OCI-LY7 (cell line): ENCODE data around the gene DOCK3.

Experiments
- CTCF ChIP-seq: fragments of 200-600 bp; sonication (generic); conservative IDR thresholded peaks from 2 replicates; pipeline ENCODE4 v1.5.1; 2014; ENCODE audit warnings: mild to moderate bottlenecking, antibody characterized with exemption, low read length, moderate library complexity, mixed read lengths
- EZH2phosphoT487 ChIP-seq: fragments of 200-600 bp; sonication (generic); IDR thresholded peaks from 2 replicates; pipeline ENCODE4 v1.6.1; 2018; ENCODE audit warnings: low read depth, borderline replicate concordance, mild to moderate bottlenecking, mixed run types, antibody characterized with exemption, low read length, moderate library complexity, mixed read lengths

- TF ChIP-seq CTCF (no peak), EZH2phosphoT487 (no peak)
Measured at GRCh38 chr3:50876947-50877346, 202.2 kb downstream of the DOCK3 start.
